Suprapubic skin (tissue), 3 donors: ENCODE measurements around the gene PSMG1.

Experiments used
- EP300 ChIP-seq: sonication (generic); formaldehyde crosslinking; IDR thresholded peaks from one replicate; pipeline ENCODE4 v1.6.1; 2017; ENCODE audit warnings: antibody characterized with exemption
- POLR2A ChIP-seq, 2 donors: fragments of 450-650 bp; IDR thresholded peaks; one replicate each; pipeline ENCODE4 v1.6.1; 2017; ENCODE audit warnings: antibody characterized with exemption in 2 of 2, mild to moderate bottlenecking in 2 of 2, moderate library complexity in 2 of 2
- TF ChIP-seq, protein P1 (sequence below), 2 donors: fragments of 200-600 bp in 1 of 2; fragments of 450-650 bp in 1 of 2; sonication (generic) in 1 of 2; IDR thresholded peaks; one replicate each; pipeline ENCODE4 v1.5.1; 2016 to 2019; ENCODE audit warnings: antibody characterized with exemption in 2 of 2, mild to moderate bottlenecking in 1 of 2, moderate library complexity in 1 of 2

DNA sequence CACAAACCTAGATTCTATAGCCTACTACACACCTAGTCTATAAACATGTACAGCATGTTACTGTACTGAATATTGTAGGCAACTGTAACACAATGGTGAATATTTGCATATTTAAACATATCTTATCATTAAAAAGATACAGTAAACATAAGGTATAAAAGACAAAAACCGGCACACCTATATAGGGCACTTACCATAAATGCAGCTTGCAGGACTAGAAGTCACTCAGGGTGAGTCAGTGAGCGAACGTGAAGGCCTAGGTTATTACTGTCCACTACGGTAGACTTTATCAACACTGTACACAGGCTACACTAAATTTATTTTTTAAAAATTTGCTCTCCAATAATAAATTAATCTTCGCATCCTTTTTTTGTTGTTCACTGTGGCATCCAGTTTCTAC is 13.3 kb downstream of the PSMG1 start:
- TF ChIP-seq POLR2A (IDR thresholded peaks at IDR 0.05) (no peak), EP300 (no peak)
- TF ChIP-seq, protein P1, sequence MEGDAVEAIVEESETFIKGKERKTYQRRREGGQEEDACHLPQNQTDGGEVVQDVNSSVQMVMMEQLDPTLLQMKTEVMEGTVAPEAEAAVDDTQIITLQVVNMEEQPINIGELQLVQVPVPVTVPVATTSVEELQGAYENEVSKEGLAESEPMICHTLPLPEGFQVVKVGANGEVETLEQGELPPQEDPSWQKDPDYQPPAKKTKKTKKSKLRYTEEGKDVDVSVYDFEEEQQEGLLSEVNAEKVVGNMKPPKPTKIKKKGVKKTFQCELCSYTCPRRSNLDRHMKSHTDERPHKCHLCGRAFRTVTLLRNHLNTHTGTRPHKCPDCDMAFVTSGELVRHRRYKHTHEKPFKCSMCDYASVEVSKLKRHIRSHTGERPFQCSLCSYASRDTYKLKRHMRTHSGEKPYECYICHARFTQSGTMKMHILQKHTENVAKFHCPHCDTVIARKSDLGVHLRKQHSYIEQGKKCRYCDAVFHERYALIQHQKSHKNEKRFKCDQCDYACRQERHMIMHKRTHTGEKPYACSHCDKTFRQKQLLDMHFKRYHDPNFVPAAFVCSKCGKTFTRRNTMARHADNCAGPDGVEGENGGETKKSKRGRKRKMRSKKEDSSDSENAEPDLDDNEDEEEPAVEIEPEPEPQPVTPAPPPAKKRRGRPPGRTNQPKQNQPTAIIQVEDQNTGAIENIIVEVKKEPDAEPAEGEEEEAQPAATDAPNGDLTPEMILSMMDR (IDR thresholded peaks at IDR 0.05): no peak
